ENCODE measurements around the gene TTC23.

TTC23 gene

DNA sequence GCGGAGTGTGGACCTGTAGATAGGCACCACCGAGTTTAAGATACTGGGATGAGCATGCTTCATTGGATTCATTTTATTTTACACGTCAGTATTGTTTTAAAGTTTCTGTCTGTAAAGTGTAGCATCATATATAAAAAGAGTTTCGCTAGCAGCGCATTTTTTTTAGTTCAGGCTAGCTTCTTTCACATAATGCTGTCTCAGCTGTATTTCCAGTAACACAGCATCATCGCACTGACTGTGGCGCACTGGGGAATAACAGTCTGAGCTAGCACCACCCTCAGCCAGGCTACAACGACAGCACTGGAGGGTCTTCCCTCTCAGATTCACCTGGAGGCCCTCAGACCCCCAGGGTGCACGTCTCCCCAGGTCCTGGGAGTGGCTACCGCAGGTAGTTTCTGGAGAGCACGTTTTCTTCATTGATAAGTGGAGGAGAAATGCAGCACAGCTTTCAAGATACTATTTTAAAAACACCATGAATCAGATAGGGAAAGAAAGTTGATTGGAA is 115.0 kb downstream of the TTC23 start:
- DNase-seq = no peak

DNA sequence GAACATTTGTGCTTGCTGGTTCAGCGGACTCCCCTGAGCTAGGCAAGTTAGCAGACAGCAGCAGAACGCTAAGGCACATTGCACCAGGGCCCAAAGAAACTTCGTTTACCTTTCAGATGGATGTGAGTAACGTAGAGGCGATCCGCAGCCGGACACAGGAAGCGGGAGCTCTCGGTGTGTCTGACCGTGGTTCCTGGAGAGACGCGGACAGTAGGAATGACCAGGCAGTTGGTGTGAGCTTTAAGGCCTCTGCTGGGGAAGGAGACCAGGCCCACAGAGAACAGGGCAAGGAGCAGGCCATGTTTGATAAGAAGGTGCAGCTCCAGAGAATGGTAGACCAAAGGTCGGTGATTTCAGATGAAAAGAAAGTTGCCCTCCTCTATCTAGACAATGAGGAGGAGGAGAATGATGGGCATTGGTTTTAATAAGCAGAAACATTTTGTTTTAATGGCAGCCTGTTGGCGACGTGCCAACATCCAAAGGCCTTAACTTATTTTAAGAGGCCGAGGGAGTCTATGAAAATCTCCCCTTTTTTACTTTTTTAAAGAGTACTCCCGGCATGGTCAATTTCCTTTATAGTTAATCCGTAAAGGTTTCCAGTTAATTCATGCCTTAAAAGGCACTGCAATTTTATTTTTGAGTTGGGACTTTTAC is 116.6 kb downstream of the TTC23 start:
- no peak for DNase-seq

- peak; percentile 41 for DNase-seq
Observed at GRCh38 chr15:99132122-99132521, 117.3 kb downstream of the TTC23 start.

DNA sequence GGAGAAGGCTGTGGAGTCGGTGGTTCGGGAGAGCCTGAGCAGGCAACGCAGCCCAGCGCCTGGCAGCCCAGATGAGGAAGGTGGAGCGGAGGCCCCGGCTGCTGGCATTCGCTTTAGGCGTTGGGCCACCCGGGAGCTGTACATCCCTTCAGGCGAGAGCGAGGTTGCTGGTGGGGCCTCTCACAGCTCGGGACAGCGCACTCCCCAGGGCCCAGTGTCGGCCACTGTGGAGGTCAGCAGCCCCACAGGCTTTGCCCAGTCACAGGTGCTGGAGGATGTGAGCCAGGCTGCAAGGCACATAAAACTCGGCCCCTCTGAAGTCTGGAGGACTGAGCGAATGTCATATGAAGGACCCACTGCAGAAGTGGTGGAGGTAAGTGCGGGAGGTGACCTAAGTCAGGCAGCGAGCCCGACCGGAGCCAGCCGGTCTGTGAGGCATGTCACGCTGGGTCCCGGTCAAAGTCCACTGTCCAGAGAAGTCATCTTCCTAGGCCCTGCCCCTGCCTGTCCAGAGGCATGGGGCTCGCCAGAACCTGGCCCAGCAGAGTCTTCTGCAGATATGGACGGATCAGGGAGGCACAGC is 117.8 kb downstream of the TTC23 start:
- no peak for DNase-seq

DNA sequence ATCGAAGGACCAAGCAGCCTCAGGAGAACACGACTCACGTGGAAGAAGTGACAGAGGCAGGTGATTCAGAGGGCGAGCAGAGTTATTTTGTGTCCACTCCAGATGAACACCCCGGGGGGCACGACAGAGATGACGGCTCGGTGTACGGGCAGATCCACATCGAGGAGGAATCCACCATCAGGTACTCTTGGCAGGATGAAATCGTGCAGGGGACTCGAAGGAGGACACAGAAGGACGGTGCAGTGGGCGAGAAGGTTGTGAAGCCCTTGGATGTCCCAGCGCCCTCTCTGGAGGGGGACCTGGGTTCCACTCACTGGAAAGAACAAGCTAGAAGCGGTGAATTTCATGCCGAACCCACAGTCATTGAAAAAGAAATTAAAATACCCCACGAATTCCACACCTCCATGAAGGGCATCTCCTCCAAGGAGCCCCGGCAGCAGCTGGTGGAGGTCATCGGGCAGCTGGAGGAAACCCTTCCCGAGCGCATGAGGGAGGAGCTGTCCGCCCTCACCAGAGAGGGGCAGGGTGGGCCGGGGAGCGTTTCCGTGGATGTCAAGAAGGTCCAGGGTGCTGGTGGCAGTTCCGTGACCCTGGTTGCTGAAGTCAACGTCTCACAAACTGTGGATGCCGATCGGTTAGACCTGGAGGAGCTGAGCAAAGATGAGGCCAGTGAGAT is 118.5 kb downstream of the TTC23 start:
- DNase-seq = no peak

GRCh38 chr15:99130314-99130713 is 119.1 kb downstream of the TTC23 start:
- DNase-seq = no peak

DNA sequence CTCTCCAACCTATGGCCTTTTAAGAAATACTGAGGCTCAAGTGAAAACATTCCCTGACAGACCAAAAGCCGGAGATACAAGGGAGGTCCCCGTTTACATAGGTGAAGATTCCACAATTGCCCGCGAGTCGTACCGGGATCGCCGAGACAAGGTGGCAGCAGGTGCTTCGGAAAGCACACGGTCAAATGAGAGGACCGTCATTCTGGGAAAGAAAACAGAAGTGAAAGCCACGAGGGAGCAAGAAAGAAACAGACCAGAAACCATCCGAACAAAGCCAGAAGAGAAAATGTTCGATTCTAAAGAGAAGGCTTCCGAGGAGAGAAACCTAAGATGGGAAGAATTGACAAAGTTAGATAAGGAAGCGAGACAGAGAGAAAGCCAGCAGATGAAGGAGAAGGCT is 119.7 kb downstream of the TTC23 start:
- DNase-seq = no peak

GRCh38 chr15:99128411-99128810 is 121.0 kb downstream of the TTC23 start:
- DNase-seq = no peak

- DNase-seq = no peak
Observed at GRCh38 chr15:99127773-99128172, 121.6 kb downstream of the TTC23 start.

DNA sequence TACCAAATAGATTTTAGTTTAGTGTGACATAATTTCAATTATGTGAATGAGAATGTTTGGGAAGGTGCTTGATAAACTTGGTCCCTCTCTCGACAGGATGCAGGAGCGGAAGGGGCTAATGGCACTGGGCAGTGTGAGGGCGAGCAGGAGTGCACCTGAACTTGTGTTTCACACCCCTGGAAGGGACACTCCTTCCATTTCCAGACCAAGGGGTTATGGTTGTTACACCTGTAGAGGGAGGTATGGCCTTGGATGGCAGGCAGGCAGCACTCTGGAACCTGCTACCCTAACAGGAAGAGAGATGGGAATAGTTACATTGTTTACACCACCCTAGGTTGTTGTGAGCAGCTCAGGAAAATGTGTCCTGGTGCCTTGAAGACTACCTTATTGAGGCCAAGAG is 122.5 kb downstream of the TTC23 start:
- DNase-seq = no peak

GRCh38 chr15:99126131-99126588 is 123.2 kb downstream of the TTC23 start:
- no peak for DNase-seq

- DNase-seq = no peak
Observed at GRCh38 chr15:99125061-99125891, 124.1 kb downstream of the TTC23 start.

GRCh38 chr15:99124641-99125040 is 124.7 kb downstream of the TTC23 start:
- no peak for DNase-seq

GRCh38 chr15:99123713-99124451 is 125.5 kb downstream of the TTC23 start:
- peak; percentile 99 for DNase-seq

GRCh38 chr15:99122831-99123712 is 126.3 kb downstream of the TTC23 start:
- DNase-seq = no peak

GRCh38 chr15:99121691-99122410 is 127.5 kb downstream of the TTC23 start:
- DNase-seq = no peak

GRCh38 chr15:99121207-99121606 is 128.2 kb downstream of the TTC23 start:
- no peak for DNase-seq

DNA sequence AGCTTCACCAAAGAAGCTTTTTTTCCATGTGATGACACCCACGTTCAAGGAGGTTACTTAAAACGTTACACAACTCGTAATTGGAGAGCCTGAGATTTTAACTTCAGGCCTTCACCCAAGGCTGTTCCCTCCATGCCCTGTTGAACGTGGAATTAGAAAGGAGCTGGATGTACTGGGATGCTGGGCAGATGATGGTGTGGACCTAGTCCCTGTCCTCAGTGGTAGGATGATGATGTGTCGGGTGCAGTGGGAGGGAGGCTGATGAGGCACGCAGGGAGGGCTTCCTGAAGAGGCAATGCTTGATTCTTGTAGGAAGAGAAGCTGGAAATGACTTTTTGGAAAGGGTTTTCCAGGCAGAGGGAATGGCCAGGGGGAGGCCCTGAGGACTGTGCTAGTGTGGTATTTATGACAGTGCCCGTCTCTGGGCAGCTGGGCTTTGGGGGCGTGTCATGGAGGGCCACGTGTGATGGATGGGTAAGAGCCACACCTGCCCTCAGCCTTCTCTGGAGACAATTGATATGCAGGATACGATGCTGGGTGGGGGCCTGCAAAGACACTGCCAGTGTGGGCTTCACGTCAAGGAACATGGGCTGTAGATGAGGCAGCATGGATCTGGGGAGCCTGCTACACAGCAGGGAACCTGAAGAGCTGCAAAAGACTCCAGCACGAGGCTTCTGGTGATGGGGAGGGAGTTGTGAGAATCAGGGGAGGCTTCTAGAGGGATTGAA is 129.2 kb downstream of the TTC23 start:
- no peak for DNase-seq

GRCh38 chr15:99118801-99119546 is 130.4 kb downstream of the TTC23 start:
- DNase-seq = no peak
